HFFc6 (cell line): ENCODE measurements around the gene TEC. TPM values are rescaled to one million over a fixed set of nuclear protein-coding genes. Genes with fewer than 3 reads are reported as not detected.

Source experiments
- DNase-seq: peaks from one replicate; pipeline ENCODE4 v3.0.0-alpha.2; 2018
- H3K27ac Mint-ChIP-seq: 2 replicates; pipeline ENCODE4 v1.8.0; 2020; ENCODE audit warnings: mild to moderate bottlenecking, mixed read lengths
- H3K27me3 Mint-ChIP-seq: 2 replicates; pipeline ENCODE4 v1.8.0; 2021; ENCODE audit warnings: mild to moderate bottlenecking, moderate library complexity, mixed read lengths; ENCODE audit not compliant: insufficient read depth
- H3K36me3 Mint-ChIP-seq: 2 replicates; pipeline ENCODE4 v1.8.0; 2021; ENCODE audit warnings: low read depth, mixed read lengths
- H3K4me1 Mint-ChIP-seq: 2 replicates; pipeline ENCODE4 v1.8.0; 2020; ENCODE audit warnings: low read depth, mixed read lengths
- H3K4me3 Mint-ChIP-seq: 2 replicates; pipeline ENCODE4 v1.8.0; 2020; ENCODE audit warnings: mild to moderate bottlenecking, moderate library complexity, mixed read lengths
- H3K9me3 Mint-ChIP-seq: 2 replicates; pipeline ENCODE4 v1.8.0; 2020; ENCODE audit warnings: mild to moderate bottlenecking, mixed read lengths
- total RNA-seq, 6 experiments: library from RNA; stranded (reverse); fragmentation: NEBNext Ultra II Directional; extraction: Animal tissue kit (Norgen Biotek cat#: 25700); gene quantifications; 2 replicates in 1 of 6; 3 replicates in 5 of 6; pipeline ENCODE4 v1.2.3, GENCODE V29; 2021
- TF ChIP-seq, protein P1 (sequence below): fragments of 200-600 bp; sonication (generic); IDR thresholded peaks from 2 replicates; pipeline ENCODE4 v1.5.0; 2021; ENCODE audit warnings: antibody characterized with exemption, mild to moderate bottlenecking

Gene TEC
- total RNA-seq, 6 experiments from 2014 or later = 0.23 TPM; not detected in 5

DNA sequence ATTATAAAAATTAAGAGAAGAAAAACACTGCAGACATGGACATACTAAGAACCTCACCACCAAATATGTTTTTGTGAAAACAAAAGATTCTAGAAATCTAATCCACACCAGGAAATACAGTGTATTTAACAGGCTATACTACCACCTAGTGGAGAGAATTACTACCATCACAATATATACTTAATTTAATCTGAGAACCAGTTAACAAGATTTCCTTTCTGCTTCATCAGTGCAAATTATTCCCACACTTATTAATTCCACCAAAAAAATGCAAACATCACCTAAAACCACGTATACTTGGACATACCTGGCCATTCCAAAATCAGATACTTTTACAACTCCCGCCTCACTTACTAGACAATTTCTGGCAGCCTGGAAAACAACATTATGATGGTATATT lies 128.6 kb downstream of the TEC start:
- no peak overlapping the region for H3K4me3 Mint-ChIP-seq
- H3K36me3 Mint-ChIP-seq = no peaks in the 10 kb centered on the region
- no peaks in the 10 kb centered on the region for H3K9me3 Mint-ChIP-seq
- peaks cover 6% of the 10 kb centered on the region for H3K27me3 Mint-ChIP-seq
- TF ChIP-seq, protein P1, sequence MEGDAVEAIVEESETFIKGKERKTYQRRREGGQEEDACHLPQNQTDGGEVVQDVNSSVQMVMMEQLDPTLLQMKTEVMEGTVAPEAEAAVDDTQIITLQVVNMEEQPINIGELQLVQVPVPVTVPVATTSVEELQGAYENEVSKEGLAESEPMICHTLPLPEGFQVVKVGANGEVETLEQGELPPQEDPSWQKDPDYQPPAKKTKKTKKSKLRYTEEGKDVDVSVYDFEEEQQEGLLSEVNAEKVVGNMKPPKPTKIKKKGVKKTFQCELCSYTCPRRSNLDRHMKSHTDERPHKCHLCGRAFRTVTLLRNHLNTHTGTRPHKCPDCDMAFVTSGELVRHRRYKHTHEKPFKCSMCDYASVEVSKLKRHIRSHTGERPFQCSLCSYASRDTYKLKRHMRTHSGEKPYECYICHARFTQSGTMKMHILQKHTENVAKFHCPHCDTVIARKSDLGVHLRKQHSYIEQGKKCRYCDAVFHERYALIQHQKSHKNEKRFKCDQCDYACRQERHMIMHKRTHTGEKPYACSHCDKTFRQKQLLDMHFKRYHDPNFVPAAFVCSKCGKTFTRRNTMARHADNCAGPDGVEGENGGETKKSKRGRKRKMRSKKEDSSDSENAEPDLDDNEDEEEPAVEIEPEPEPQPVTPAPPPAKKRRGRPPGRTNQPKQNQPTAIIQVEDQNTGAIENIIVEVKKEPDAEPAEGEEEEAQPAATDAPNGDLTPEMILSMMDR = peak; percentile 89
- peak; percentile 41 for DNase-seq
- H3K27ac Mint-ChIP-seq = no peak overlapping the region
- peaks cover 8% of the 10 kb centered on the region; the same call in 1 of the 2 replicates for H3K4me1 Mint-ChIP-seq

DNA sequence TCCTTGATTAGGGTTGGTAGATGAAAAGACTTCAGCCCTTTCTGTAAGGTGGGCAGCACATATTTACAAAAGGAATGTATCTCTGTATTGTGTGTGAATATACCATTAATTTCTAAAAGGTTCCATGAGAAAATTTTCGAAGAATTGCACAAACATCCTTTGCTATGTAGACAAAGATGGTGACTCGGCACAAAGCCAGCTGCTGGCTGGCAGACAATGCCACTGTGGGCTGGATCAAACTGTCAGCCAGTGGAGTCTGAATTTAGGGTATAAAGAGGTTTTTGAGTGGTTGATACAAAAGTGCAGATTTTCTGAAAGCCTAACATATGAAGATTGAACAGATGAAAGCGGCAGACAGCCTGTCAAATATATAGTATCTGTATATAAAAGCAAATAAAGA lies 129.9 kb downstream of the TEC start:
- Mint-ChIP-seq H3K27ac (no peak overlapping the region), H3K4me1 (peaks cover 8% of the 10 kb centered on the region; the same call in 1 of the 2 replicates), H3K27me3 (peaks cover 6% of the 10 kb centered on the region), H3K36me3 (no peaks in the 10 kb centered on the region), H3K4me3 (no peak overlapping the region), H3K9me3 (no peaks in the 10 kb centered on the region)
- DNase-seq = peak; percentile 12
- TF ChIP-seq, protein P1 = no peak

DNA sequence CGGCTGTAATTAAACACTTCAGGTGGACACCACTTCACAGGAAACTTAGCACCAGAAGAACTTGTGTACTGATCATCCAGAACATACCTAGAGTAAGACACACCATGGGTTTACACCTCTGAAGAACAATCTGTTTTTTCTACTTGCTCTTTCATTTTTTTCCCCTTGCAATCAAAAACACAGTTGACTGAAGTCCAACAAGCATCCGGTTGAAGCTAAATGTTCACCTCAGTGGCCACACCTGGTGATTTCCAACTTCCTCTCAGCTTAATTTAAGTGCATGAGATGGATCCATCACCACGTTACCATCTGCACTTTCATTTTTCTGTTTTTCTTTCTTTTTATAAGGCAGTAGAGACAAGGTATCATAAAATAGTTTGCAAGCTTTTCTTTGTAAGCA lies 130.7 kb downstream of the TEC start:
- Mint-ChIP-seq H3K4me3 (no peak overlapping the region), H3K9me3 (no peaks in the 10 kb centered on the region), H3K36me3 (no peaks in the 10 kb centered on the region), H3K4me1 (peaks cover 8% of the 10 kb centered on the region; the same call in 1 of the 2 replicates), H3K27ac (no peak overlapping the region), H3K27me3 (peaks cover 6% of the 10 kb centered on the region)
- TF ChIP-seq, protein P1 = no peak
- DNase-seq = no peak

DNA sequence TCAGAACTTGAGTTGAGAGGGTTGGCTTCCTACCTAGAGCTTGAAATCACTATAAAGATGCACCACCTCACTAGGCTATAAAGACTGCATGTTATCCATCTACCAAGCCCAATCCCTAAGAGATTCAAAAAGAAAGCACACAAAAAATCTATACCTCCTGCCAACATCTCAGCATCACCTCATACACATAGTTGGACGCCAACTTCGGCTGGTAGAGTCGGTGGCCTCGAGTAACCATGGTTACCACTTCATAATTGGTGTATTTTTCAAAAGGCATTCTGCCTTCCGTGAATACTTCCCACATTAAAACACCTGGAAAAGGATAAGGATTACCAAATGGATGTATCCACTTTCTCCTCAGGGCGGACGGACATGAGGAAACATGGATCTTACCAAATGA lies 131.1 kb downstream of the TEC start:
- H3K4me3 Mint-ChIP-seq = no peak overlapping the region
- no peaks in the 10 kb centered on the region for H3K36me3 Mint-ChIP-seq
- DNase-seq = no peak
- H3K9me3 Mint-ChIP-seq = no peaks in the 10 kb centered on the region
- H3K27me3 Mint-ChIP-seq = peaks cover 6% of the 10 kb centered on the region
- H3K4me1 Mint-ChIP-seq = peaks cover 8% of the 10 kb centered on the region; the same call in 1 of the 2 replicates
- H3K27ac Mint-ChIP-seq = no peak overlapping the region
- TF ChIP-seq, protein P1 = no peak

DNA sequence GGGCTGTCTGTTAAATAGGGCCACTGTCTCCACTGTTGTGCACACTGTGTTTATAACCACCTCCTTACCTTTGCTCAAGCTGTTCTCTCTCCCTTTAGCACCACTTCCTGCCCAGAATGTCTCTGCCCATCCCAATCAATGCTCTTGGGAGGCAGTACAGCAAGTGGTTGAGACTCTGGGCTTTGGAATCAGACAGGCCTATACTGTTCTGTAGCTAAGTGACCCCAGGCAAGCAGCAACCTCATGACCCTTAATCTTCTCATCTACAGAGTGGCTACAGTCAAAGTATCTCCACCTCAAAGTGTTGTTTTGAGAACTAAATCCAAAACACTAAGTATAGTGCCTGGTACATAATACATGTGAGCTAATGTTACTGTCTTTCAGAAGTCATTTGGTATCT lies 131.8 kb downstream of the TEC start:
- H3K4me1 Mint-ChIP-seq = peaks cover 8% of the 10 kb centered on the region; the same call in 1 of the 2 replicates
- H3K36me3 Mint-ChIP-seq = no peaks in the 10 kb centered on the region
- TF ChIP-seq, protein P1 = no peak
- no peak for DNase-seq
- H3K27ac Mint-ChIP-seq = no peak overlapping the region
- no peaks in the 10 kb centered on the region for H3K9me3 Mint-ChIP-seq
- H3K27me3 Mint-ChIP-seq = peaks cover 6% of the 10 kb centered on the region
- H3K4me3 Mint-ChIP-seq = no peak overlapping the region

DNA sequence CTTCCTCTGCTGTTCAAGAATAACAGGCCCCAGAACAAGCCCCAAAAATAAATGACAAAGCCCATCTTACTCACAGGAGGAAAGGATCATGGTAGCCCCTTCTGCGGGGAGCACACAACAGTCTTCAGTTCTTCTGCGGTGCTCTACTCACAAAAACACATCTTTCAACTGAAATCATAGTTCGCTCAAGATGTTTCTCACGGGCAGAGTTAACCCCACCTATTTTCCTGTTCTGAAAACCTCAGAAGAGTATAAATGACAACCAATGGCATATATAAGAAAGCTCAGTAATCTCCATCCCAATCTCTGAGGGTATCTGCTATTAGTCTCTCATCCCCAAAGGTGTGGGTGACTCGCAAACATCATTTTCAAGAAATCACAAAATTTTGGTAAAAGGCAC lies 135.6 kb downstream of the TEC start, which contains the start of gene TXK:
TSS of gene TXK (minus strand) at position 170 of the 400 bp plus-strand sequence. CDS start at position 90, 80 bp downstream.
- no peak within 1 kb of the TSS for H3K27ac Mint-ChIP-seq
- H3K4me1 Mint-ChIP-seq = peaks cover 7% of the 10 kb centered on the region
- TF ChIP-seq, protein P1 = no peak
- no peak for DNase-seq
- H3K27me3 Mint-ChIP-seq = peaks cover 9% of the 10 kb centered on the region
- H3K9me3 Mint-ChIP-seq = no peaks in the 10 kb centered on the region
- no peak within 1 kb of the TSS for H3K4me3 Mint-ChIP-seq
- H3K36me3 Mint-ChIP-seq = no peaks in the 10 kb centered on the region
